CD4-positive, alpha-beta T cell treated with Interleukin-17A for 1 hour (primary cell): ENCODE results near the gene AGPAT2.
A peak's percentile ranks its signal among the peaks of the same experiment; 100 is the strongest.

Source experiments
- DNase-seq: peaks from one replicate; pipeline ENCODE4 v3.0.0-alpha.2; 2020

Gene AGPAT2

DNA sequence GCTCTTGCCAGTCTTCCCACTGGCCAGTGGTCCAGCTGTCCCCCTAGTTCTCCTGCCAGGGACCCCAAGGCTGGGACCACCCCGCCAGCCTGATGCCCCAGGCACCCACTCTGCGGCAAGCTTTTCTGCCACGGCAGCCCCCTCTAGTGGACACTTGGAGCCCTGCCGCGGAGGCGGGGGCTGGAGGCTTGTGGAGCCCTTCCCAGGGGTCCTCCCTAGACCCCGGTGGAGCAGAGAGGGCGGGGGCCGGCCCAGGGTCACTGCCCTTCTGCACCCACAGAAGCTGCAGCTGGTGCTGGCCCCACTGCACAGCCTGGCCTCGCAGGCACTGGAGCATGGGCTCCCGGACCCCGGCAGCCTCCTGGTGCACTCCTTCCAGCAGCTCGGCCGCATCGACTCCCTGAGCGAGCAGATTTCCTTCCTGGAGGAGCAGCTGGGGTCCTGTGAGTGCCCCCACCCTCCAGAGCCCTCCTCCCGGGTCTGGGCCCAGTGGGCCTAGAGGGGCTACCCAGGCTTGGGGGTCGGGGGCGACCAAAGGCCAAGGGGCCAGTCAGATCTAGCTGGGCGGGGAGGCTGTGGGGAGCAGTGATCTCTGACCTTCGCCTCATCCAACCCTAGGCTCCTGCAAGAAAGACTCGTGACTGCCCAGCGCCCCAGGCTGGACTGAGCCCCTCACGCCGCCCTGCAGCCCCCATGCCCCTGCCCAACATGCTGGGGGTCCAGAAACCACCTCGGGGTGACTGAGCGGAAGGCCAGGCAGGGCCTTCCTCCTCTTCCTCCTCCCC lies 15.4 kb downstream of the AGPAT2 start:
- peak; percentile 29 for DNase-seq

DNA sequence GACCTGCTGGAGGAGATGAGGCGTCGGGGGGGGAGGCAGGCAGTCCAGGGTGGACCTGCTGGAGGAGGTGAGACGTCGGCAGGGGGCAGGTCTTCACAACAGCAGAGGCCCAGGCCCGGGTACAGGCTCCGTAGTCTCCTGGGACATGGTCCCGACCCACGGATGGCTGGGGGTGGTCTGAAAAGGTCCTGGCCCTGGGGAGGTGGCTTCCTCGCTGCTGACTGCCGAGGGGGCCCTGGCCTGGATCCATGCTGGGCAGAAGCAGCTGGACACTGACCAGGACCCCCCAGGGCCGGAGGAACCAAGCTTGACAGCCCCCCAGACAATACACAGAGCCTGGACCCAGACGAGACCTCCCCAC lies 16.0 kb downstream of the AGPAT2 start:
- DNase-seq: no peak

DNA sequence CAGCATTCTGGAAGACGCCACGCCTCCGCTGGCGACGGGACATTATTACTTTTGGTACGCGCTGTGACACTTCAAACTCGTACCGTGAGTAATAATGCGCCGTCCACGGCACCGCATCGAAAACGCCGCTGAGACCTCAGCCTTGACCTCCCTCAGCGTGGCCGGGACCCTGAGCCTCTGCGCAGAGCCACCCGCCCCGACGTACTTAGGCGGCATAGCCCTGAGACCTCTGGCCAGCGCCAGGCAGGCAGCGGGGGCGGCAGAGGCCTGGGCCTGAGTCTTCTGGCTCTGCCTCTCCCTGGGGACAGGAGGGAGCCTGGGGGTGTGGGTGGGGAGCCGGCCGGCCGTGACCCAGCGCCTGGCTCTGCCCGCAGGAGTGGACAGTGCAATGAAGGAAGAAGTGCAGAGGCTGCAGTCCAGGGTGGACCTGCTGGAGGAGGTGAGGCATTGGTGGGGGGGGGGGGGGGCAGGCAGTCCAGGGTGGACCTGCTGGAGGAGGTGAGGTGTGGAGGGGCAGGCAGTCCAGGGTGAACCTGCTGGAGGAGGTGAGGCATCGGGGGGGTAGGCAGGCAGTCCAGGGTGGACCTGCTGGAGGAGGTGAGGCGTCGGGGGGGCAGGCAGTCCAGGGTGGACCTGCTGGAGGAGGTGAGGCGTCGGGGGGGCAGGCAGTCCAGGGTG lies 16.5 kb downstream of the AGPAT2 start:
- DNase-seq: no peak

DNA sequence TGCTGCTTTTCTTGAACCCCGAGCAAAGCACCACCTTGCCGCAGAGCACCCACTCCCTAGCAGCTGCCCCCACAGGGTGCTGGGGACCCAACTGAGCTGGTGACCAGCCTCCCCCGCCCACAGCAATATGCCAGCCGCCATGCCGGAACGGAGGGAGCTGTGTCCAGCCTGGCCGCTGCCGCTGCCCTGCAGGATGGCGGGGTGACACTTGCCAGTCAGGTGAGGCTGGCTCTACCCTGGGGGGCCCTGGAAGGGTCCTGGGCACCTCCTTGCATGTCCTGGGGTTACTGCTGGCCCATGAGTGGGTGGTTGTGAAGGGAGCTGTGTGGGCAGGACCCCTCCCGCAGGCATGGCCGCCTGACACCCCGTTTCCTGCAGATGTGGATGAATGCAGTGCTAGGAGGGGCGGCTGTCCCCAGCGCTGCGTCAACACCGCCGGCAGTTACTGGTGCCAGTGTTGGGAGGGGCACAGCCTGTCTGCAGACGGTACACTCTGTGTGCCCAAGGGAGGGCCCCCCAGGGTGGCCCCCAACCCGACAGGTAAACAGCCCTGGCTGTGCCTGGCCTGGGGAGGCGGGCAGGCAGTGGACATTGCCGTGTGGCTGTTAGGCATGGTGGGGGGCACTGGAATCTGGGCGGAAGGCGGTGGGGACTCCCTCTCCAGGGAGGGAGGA lies 17.3 kb downstream of the AGPAT2 start:
- DNase-seq: no peak

DNA sequence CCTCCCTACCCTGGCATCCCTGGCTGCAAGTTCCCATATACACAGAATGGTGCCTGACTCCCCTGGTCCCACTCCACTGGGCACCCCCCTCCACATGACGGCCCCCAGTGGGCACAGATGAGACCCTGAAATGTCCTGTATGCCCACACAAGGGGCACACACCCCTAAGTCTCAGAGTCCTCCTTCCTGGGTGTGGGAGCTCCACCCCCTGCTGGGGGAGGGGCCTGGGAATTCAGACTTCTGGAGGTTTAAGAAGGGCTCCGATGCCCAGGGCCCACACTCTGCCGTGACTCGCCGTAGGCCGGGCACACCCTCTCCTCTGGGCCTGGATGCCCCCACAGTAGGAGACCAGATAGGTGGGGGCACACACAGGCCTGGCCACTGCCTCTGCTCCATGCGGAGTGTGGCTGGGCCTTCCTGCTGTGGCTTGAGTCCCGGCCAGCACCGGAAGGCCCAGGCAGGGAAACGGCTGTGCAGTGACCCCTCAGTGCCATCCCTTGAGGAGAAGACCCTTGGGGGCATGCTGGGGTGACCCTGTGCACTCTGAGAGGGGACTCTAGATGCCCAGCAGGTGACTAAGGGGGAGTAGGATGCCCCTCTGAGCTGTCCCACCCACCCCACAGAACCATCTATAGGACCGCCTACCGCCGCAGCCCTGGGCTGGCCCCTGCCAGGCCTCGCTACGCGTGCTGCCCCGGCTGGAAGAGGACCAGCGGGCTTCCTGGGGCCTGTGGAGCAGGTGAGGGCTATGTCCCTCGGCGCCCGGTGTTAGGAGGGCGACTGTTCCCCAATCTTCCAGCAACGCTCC lies 18.1 kb downstream of the AGPAT2 start:
- DNase-seq: no peak

DNA sequence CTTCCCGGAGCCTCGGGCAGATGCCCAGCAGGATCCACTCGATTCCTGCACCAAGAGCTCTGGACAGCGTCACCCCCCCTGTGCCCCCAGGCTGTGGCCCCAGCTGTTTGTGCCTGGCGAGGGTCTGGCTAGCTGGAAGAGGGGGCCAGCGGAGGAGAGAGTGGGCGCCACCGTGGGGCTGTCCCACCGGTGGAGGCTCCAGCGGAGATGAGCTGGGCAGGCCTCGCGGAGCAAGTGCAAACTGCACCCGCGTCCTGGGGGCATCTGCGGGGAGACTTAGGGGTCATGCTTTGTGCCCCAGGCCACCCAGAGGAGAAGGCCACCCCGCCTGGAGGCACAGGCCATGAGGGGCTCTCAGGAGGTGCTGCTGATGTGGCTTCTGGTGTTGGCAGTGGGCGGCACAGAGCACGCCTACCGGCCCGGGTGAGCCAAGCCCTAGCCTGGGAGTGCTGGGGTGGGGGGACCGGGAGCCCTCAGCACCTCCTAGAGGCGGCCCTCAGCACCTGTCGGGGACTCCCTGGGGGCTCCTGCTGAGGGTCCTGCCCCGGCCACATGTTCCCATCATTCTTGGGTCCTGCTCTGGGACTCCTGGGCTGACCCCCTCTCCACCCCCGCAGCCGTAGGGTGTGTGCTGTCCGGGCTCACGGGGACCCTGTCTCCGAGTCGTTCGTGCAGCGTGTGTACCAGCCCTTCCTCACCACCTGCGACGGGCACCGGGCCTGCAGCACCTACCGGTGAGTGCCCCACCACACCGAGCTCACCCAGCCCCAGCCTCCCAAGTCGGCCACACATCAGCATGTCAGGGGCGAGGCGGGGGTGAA lies 19.1 kb downstream of the AGPAT2 start:
- no peak for DNase-seq

DNA sequence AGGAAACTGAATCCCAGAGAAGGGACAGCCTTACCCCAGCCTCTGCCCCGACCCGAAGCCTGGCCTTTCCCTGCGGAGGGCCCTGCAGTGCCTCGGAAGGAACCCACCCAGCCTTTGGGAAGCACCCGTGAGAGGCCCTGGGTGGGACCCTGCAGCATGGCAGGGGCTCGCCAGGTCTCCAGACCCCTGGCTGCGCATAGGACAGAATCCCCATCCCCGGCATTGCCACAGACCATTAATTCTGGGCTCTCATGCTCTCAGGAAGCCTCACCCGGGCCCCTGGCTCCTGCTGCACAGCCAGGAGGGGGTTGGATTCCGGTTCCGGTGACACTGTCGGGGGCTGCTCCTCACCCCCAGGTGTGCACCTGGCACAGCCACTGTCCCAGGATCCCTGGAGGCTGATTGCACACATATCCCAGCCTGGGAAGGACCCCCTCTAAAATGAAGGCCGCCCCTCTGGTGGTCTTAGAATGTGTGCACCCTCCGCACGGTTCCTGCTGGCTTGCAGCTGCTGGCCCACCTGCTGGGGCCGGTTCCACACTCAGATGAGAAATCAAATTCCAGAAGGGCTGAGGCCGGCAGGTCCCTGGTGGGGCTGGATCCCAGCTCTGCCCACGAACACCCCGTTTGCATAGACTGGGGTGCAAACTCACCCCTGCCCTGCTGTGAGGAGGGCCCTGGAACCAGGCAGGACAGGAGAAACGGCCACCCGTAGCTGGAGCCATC lies 19.9 kb downstream of the AGPAT2 start:
- DNase-seq: no peak

DNA sequence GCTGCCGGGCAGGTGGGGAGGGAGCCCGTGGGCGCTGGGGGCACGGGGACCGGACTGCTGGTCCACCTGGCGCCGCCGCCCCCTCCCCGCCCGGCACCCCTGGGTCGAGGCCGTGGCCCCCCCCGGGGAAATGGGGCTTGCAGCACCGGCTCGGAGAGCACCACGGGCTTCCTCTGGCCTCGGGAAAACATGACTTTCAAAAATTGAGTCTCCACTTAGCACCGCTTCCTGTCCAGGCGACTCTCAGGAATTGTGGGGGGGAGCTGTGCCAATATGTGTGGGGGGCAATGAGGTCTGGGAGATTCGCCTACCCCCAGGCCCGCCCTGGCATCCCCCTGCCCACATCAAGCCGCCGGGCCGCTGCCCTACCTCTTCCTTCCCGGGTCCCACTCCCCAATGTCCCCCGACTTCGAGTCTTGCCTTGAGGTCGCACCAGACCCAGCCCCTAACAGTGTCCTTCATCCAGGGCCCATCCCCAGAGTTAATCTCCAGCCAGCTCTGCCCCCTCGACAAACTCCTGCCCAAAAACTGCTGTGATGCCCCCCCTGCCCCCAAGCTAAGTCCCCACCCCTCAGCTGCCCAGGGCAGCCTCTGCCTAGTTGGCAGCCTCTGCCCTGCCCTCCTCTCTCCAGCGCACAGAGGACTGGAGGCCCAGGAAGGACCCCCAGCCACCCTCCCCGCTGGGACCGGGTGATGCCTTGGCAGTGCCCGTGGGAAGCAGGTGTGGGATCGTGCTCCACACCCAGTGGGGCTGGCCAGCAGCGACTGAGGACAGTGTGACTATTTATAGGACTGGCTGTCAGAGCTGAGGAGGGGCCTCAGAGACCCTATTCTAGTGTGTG lies 20.7 kb downstream of the AGPAT2 start:
- DNase-seq: no peak

DNA sequence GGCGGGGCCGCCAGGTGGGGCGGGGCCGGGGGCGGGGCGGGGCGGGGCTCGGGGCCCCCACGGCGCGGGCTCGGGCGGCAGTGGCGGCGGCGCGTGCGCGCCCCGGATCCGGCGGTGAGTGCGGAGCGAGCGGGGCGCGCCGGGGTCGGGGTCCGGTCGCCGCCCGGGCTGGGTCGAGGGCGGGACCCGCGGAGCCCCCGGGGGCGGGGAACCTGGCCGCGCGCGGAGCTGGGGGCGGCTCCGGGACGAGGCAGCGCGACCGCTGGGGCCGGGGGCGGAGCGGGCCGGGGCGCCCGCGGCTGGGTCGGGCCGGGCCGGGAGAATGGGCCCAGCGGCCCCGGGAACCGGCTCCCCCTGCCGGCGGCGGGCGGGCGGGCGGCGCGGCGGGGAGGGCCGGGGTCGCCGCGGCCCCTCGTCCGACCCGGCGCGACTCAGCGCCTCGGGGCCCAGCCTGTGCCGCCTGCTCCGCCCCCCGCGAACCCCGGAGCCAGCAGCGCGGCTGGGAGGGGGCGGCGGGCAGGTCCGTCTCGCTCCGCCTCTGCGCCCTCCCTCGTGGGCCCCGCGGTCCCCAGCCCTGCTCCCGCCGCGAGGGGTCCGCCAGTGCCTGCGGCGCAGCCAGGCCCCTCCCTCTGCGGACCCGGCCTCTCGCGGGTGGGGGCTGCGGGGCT lies 21.4 kb downstream of the AGPAT2 start:
- DNase-seq: peak; percentile 15

DNA sequence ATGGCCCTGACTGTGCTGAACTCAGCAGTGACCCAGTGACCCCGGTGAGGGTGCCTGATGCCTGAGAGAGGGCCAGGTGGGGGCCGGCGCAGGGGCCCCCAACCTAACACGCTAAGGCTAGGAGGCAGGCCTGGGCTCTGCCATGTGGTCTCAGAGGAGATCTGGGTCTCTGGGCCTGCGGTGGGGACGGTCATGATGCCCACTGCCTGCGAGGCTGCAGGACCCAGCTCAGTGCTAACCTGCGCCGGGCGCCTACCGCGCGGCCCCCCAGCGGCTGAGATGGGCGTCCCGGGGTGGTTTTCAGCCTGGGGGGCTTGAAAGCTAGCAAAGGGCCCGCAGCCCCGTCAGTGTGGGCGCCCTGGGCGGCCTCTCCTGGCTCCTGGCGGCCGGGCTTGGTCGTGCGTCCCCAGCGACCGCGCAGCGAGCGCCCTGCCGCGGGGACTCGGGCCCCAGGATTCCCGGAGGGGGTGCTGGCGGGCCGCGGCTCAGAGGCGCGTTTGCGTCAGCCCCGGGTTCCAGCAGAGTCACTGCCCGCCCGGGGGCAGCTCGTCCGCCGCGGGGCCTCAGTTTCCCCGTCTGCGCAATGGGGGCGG lies 22.1 kb downstream of the AGPAT2 start:
- DNase-seq: no peak

DNA sequence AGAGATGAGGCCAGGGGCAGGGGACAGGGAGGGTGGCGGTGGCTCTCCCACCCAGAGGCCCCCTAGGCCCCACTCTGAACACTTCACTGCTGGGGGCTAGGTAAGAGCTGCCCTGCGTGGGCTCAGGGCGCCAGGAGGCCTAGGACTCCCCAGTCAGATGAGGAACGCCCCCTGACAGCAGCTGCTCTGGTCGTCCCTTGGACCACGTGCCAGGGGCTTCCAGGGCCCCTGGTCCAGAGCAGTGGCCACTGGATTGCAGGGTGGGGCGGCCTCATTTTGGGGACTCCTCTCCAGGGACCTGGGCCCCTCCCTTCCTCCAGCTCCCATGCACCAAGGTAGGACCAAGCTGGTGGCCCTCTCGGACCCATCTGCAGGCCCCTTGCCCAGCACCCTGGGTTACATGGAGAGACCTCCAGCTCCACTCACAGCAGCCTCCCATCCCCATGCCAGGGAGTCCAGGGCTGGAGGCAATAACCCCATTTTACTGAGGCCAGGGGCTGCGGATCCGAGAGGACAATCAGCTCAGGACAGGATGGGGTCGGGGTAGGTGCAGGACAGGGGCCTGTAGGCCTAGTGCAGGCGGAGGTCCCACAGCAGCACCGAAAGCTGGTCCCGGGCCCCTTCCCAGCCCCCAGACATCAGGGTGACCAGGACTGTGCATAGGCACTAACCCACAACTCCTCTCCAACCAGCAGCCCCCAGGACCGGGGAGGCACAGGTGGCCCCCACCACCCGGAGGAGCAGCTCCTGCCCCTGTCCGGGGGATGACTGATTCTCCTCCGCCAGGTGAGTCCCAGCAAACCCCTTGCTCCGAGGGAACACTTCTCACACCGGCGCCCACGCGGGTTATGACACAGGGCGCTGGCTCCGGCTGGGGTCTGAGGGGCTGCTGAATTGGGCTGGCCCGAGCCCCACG lies 23.0 kb downstream of the AGPAT2 start:
- no peak for DNase-seq

DNA sequence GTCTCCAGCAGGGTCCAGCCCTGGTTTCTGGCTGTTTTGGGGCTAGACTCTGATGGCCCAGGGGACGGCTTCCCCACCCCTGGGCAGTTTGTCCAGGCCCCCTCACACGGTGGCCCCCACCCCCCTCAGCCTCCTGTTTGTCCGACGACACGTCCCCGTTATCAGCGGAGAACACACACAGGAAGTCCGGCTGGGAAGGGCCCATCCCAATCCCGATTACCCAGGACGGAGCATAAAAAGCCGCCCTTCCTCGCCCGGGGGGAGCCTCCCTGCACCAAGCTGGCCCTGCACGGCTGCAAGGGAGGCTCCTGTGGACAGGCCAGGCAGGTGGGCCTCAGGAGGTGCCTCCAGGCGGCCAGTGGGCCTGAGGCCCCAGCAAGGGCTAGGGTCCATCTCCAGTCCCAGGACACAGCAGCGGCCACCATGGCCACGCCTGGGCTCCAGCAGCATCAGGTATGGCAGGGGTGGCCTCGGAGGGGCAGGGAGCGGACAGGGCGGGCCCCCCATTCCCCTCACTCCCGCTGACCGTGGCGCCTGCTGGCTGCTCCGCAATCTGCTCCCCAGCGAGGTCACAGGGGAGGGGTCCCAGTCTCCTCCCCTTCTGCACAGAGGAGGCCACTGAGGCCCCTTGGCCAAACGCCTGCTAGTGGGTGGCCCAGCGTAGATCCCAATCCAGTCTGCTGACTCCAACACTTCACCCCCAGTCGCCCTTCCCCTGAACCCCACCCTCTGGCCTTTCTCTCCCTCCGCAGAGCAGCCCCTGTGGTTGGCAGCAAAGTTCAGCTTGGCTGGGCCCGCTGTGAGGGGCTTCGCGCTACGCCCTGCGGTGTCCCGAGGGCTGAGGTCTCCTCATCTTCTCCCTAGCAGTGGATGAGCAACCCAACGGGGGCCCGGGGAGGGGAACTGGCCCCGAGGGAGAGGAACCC lies 24.3 kb downstream of the AGPAT2 start, which contains the start of gene EGFL7:
EGFL7 (plus strand) TSS at position 261 of the 926 bp plus-strand sequence. CDS start 5,367 bp downstream, outside the sequence.
- DNase-seq: no peak

DNA sequence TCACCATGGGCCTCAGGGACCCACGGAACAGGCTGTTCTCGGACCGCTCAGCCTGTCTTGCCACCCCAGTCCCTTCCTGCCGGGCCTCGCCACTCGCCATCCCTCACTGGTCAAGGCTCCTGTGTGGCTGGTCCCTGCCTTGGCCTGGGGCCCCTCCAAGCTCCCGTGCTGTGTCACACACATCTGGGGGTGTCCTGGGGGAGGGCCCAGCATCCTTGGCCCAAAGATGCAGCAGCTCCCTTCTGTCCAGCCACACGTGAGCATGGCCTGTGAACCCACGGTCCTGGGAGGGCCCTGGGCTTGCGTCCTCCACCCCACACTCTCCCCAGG lies 25.0 kb downstream of the AGPAT2 start:
- DNase-seq: no peak

DNA sequence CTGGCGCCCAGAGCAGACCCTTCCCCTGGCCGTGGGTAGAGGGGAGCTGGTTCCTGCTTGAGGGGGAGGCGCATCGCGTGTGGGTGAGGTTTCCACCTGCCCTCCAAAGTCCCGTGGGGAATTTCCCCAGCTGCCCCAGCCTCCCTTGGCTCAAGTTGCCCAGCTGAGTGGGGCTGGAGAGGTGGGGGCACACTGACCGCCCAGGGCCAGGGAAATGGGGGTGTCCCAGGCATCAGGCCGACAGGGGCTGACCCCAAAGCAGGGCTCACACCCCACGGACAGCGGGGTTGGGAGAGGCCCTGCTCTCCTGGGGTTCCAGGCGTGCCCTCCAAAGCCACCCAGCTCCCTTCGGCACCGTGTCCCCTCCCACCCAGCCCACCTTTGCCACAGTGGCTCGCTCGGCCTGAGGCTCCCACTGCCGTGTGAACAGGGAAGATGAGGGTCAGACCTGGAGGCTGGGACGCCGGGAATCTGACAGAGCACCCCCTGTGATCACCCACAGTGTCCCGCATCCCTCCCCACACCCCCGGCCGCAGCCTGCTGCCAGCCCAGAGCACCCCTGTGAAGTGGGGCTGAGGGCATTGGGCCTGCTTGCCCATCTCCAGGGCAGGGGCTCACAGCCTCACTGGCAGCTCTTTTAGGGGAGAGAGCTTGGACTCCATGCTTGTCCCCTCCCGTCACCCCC lies 25.5 kb downstream of the AGPAT2 start:
- DNase-seq: no peak

DNA sequence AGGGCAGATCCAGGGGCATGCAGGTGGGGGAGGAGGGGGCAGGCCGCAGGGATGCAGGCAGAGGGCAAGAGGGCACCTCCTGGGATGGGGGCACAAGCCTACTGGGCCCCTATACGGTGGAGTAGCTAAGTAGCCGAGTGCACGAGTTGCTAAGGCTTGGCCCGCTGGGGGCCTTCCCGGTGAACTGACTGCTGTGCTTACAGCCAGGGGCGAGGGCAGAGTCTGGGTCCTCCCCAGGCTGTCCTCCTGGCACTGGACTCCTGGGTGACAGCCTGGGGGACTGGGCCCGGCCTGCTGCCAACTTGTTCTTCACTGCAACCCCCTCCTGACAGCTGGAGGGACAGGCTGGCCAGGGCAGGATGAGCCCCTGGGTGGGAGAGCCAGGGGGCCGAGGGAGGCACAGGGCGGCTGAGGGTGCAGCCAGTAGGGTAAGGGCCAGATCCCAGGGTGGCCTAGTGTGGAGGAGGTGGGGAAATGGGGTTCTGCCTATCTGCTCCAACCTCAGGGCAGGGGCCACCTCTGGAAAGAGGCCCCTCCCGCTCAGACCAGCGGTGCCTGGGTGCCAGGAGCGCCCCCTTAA lies 26.2 kb downstream of the AGPAT2 start:
- DNase-seq: no peak
